ENCODE results near the gene KRT17.
"Not testable (repeated sequence)": the region's sequence is repeated elsewhere in the genome, so short reads cannot be mapped to it uniquely, and the experiment has no call there.

KRT17 gene

DNA sequence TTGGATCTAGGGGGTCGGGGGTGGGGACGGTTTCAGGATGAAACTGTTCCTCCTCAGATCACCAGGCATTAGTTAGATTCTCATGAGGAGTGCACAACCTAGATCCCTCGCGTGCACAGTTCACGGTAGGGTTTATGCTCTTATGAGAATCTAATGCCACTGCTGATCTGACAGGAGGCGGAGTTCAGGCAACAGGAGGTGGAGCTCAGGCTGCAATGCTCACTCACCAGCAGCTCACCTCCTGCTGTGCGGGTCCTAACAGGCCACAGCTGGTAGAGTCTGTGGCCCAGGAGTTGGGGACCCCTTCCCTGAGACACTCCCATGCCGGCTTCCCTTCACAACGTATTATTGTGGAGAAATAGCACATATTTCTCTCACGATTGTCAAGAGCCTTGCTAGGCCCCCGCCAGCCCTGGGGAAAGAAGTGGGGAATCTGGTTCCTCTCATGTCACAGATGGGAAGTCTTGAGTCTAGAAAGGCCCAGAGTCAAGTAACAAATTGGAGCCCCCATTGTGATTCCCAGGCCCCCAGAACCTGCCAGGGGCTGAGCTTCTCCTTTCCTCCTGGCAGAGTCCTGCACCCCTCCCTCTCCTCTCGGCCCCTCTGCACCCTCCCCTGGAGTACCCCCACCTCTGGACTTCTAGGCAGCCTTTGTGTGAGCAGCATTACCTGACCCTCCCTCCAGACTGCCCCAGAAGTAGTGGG, 31.6 kb downstream of the KRT17 start:
- DNase-seq (ENCODE audit: low read depth) = no peak

DNA sequence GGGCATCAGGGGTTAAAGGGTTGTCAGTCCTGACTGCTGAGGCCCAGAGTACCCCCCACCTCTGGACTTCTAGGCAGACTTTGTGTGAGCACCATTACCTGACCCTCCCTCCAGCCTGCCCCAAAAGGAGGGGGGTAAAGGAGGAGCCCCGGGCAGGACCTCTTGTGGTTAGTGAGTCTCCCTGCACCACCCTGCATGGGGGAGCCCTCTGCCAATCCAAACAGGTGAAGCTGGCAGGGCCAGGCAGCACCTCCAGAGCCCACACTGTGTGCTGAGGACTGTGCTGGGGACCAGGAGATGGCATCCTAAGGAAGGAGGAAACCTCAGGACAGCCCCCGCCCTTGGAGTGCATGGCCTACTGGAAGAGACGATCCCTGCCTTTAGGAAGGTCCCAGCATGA, 35.1 kb downstream of the KRT17 start:
- no peak for DNase-seq (ENCODE audit: low read depth)

DNA sequence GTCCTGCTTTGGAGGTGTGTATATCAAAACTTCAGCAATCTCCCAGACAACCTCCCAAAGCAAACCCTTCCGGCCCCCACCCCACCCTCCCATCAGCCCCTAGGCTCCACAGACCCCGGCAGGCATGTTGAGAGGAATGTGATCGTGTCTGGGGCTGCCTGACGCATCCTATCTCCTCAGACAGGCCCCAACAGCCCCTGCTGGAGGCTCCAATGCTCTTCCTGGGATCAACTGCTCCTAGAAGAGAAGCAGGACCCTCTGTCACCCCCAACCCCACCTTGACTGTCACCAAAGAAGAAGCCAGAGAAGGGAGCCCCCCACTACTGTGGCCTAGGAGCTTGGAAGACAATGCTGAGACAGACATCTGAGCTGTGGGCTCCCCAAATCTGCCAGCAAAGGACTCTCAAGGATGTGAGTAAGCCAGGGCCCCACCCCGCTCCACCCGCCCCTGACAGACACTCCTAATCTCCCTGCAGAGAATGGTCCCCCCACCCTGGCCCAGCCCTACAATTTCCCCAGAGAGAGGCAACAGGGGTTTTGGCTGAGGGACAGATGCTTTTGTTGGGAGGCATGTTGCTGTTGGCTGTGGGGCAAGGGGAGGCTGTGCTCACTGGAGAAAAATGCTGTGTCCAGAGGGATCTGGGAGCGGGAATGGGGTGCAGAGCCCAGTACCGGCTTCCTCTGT, 36.1 kb downstream of the KRT17 start:
- no peak for DNase-seq (ENCODE audit: low read depth)

DNA sequence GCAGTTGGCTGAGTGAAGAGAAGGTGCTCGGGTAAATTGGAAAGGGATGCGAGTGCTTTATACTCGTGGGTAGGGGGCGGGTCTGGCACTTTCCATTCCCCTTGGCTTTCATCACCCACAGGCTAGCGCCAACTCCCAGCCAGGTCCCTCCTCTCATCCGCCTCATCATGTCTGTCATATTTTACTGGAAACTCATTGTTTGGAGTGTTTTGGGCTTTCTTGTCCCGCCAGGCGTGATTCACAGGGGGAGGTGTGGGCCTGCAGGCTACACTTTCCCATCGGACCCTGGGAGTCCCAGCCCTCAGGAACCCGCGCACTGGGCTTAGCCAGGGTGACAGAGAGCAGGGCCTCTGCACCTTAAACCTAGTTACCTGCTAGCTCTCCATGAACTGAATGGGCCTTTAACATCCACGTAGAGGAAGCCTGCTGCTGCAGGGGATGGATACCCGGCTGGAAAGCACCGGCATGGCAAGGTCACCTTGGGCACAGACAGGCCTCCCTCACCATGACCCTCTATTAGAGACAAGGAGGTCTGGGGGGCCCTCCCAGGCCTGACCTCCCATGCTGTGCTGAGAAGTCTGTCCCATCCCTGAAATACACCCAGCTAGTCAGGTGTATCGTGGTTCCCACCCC, 37.4 kb downstream of the KRT17 start, which contains the start of gene KRT14:
Gene KRT14 (minus strand): TSS at position 33 of the 633 bp plus-strand sequence. CDS start 61 bp downstream, outside the sequence.
- DNase-seq (ENCODE audit: low read depth) = no peak

DNA sequence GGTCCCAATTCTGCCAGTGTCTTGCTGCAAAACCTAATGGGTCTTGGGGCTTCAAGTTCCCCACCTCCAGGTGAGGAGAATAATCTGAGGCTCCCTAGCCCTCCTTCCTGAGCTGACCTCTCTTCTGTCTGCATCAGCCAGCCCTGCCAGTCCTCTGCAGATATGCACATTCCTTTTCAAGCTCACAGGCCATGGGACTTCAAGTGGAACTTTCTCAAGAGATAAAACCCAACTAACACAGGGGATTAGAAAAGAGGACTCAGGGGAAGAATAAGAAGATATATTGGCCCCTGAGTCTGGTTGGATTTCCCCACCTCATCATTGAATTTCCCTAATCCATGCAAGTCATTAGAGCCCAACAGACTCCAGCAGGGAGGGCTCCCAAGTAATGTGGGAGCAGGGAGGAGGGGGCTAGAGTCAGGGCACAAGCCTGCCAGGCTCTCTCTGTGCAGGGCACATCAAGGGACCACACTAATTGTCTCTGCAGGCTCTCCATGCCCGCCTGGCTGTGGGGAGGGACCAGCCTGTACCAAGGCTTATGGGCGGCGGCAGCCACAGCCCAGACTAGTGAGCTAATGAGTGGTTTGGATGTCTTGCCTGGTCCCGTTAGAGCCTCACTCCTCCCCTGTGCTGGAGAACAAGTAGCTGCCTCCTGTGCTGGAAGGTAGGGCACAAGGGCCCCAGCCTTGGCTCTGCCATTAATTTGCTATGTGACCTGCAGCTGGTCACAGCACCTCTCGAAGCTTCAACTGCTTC, 38.9 kb downstream of the KRT17 start:
- DNase-seq (ENCODE audit: low read depth) = no peak

DNA sequence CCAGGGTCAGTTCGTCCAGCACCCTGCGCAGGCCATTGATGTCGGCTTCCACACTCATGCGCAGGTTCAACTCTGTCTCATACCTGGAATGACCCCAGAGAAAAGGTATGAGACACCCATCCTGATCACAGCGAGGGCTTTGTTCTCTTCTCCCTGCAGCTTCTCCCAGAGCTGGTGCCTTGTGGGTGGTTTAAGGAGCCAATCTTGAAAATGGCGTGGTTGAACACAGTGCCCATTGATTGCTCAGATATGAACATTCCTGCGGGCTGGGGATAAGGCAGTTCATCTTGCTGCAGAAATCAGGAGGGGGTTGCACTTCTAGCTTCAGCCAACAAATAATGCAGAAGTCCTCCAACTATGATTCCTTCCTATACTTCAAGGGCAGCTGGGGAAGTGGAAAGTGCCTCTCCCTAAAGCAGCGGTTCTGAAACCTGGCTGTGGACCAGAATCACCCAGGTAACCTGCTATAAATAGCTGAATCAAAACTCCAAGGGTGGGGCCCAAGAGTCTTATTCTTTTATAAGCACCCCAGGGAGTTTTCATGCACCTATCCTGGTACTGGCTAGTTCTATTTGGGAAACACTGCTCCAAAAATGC, 39.9 kb downstream of the KRT17 start:
- DNase-seq (ENCODE audit: low read depth) = not testable (repeated sequence)

DNA sequence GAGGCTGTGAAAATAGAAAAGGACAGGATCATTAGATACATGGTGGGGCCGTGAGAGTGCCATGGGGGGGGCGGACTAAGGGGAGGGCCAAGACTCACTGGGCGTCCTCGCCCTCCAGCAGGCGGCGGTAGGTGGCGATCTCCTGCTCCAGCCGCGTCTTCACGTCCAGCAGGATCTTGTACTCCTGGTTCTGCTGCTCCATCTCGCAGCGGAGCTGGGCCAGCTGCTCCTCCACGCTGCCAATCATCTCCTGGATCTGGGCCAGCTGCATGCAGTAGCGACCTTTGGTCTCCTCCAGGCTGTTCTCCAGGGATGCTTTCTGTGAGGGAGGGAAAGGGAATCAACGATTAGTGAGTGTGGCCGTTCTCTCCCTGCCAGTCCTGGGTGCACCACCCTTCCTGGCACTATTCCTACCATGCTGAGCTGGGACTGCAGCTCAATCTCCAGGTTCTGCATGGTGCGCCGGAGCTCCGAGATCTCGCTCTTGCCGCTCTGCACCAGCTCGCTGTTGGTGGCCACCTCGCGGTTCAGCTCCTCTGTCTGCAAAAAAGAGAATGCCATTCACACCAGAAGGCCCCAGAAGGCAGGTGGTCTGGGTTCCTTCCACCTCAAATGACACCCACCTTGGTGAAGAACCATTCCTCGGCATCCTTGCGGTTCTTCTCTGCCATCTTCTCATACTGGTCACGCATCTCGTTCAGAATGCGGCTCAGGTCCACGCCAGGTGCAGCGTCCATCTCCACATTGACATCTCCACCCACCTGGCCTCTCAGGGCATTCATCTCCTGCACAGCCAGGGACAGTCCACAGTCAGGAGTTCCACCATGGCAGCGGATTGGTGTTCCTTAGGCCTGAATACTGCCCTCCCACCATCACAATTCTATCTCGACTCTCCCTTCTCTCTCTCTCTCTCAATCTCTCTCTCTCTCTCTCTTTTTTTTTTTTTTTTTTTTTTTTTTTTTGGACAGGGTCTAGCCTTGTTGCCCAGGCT, 40.9 kb downstream of the KRT17 start:
- DNase-seq (ENCODE audit: low read depth) = no peak

DNA sequence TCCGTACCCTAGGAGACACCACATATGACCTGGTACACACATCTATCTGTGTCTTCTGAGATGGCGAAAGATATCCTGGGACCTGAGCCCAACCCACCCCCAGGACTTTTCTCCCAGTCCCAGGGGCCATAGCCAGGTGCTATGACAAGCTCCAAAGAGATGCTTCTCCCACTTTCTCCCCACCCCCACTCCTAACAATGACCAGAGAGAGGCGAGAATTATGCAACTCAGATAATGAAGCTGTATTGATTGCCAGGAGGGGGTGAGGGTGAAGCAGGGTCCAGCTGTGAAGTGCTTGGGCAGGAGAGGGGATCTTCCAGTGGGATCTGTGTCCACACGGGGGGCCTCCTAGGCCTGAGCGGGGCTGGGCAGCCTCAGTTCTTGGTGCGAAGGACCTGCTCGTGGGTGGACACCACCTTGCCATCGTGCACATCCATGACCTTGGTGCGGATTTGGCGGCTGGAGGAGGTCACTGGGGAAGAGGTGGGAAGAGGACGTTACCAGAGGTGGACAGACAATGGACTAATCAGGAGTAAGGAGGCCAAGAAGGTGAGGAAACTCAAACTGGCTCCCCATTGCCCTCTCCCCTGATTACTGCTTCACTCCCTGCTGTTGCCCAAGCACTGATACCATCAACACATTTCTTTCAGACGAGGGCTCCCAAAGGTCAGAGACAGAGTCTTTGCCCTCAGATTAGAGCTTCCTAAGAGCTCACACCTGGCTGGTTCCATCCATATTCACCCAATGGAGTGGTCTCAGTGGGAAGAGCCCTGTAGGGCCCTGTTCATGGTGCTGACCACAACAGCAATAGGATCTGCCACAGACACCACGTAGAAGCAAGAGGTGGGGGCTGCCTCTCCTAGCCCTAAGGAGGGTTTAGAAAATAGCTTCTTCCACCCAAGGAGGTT, 42.1 kb downstream of the KRT17 start:
- DNase-seq (ENCODE audit: low read depth) = not testable (repeated sequence)

DNA sequence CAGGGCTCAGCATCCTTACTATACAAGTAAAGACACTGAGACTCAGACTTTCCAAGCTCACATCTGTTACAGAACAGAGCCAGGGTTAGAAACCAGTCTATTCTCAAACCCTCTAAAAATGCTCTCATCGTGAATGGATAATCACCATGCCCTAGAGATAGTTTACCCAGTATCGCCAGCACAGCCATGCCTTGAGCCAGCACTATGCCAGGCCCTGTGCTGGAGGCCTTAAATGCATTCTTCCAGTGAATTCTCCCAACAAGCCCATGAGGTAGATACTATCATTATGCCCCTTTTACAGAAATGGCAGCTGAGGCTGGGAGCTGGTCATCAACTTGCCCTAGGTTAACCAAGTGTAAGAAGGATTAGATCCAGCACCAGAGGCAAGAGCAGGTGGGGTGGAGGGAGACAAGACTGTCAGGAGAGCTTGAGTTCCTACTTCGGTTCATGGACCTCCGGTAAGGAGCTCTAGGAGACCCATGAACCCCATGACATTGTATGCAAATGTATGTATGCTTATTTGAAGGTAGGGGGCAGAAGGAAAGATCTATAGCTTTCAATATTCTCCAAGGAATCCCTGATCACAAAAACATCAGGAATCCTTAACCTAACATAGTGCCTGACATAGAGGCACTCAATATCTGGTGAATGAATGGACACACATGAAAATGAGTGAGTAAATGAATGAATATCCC, 42.9 kb downstream of the KRT17 start:
- DNase-seq (ENCODE audit: low read depth) = no peak

DNA sequence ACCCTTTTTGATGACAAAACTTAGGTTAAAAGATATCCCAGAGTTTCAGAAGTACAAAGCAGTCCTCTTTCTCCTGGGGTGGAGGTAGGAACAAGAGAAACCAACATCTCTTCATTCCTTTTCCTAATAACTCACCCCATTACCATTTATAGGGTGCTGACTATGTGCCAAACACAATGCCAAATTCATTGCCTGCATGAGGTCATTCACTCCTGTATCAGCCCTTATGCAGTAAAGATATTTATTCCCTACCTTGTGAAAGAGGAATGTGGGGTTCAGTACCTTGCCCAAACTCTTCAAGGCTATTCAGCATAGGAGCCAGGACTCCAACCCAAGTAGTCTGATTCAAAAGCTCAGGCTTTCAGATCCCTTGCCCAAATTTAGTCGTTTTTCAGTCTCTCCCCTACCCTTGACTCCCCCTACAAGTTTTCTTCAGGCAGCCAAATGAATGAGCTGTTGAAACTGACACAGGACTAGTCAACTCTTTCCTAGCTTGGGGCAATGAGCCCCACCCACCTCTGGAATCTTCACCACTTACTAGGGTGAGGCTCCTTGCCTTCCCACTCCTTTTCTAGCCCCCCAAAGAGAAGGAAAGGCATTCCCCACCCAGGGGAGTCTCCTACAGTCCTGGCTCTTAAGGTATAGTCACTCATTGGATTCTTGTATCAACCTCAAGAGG, 43.5 kb downstream of the KRT17 start:
- DNase-seq (ENCODE audit: low read depth) = no peak

DNA sequence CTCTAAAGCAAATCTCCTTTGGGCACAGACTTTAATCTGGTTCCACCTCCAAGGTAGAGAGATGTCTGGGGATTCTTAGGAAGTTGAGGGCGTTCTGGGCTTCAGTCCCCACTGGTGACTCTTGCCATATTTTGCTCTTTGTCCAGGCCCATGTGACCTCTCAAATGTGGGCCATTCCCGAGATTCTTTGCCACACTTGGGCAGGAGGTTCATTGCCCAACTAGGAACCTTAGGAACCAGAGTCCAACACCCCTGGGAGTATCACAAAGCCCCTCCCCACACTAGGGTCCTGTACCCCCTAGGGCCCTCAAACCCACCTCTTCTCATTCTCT, 44.2 kb downstream of the KRT17 start:
- no peak for DNase-seq (ENCODE audit: low read depth)

DNA sequence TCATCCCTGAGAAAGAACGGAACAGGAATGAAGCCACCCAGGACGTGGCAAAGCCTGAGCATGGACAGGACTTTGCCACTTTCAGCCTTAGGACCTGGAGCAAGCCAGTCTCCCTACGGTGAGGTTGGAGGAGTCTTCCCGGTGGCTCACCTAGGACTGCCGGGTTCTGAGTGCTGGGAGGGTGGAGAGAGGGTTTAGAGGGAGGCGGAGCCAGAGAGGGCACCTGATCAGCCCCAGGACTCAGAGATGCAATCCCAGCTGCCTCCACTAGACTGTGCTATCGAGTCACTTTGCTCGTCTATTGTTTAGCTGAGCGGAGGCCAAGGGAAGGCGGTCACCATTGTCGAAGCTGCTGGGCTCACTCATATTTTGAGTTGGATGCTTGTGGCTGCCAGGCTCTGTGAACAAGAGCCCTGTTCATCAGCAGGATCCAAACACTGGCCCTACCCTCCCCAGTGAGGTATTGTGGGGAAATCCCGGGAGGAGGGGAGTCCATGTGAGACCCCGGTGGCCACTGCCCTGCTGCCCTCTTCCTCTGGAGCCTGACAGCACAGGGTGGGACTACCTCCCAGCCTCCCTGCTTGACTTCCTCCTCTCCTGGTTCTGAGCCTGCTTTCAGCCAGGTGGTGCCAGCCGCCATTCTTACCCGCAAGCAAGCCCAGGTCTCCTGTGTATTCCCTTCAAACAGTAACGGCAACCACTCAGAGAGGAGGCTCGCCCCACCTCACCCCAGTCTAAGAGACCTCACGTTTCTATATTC, 44.7 kb downstream of the KRT17 start:
- DNase-seq (ENCODE audit: low read depth) = peak; percentile 30

DNA sequence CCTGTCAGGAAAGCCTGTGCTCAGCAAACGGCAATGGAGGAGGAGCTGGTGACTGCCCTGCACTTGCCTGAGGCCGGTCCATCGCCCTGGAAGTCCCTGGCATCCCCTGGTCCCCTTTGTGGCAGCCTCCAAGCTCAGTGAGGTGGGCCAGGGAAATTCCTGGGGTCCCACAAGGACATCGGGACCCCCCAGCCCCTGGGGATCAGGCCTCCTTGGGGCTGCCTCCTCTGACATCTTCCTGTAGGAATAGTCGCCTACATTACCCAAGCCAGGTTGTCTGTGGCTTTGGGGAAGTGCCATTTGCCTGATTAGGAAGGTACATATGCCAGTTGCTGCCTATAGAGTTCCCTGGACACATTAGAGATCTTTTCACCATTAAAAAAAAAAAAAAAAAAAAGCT, 45.4 kb downstream of the KRT17 start:
- no peak for DNase-seq (ENCODE audit: low read depth)

DNA sequence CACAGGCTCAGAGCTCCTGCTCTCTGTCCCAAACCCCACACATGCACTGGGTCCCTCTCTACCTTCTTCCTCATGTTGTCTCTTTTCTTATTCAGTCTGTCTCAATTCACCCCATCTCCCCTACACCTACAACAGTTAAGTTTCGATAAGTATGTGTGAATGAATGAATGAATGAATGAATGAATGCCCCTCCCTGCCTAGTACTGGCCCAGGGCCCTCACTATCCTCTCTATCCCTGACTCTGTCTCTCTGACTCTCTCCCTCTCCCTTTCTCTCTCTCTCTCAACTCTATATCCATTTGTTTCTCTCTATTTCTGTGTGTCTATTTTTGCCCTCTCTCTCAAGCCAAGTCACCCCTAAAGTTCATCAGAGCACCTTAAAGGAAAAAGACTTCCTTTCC, 45.8 kb downstream of the KRT17 start:
- DNase-seq (ENCODE audit: low read depth) = no peak

DNA sequence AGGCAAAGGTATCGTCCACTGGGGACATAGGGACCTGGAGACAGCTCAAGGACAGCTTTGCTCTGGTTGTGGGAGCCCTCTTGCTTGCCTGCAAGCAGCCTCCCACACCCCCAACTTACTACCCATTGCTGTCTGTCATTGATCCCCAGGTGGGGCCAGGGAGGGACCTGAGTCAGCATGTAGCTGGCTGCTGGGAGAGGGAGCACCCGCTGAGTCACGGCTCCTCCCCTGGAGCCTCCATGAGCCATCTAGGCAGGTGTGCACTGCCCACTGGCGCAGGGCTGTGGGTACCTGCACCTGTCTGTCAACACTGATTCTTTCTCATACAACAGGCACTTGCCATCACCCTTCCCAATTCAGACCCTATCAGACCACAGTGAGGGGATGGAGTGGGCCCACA, 47.6 kb downstream of the KRT17 start:
- DNase-seq (ENCODE audit: low read depth) = not testable (repeated sequence)

DNA sequence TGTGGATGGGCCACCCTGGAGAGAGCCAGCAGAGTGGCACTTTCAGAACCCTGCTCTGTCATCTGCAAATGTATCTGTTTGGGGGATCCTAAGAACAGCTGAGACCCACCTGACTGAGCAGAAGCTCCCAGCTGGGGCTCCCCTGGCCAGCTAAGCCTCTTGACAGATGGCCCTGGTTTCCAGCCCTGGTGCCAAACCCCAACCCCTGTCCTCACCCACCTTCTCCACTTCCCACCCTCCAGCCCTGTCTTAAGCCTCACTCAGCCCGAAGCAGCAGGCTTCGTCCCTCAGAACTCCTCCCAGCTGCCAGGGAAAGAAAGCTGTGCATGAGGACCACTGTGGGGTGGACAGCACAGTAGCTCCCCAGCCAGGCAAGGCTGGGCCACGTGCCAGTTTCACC, 49.0 kb downstream of the KRT17 start:
- DNase-seq (ENCODE audit: low read depth) = no peak

DNA sequence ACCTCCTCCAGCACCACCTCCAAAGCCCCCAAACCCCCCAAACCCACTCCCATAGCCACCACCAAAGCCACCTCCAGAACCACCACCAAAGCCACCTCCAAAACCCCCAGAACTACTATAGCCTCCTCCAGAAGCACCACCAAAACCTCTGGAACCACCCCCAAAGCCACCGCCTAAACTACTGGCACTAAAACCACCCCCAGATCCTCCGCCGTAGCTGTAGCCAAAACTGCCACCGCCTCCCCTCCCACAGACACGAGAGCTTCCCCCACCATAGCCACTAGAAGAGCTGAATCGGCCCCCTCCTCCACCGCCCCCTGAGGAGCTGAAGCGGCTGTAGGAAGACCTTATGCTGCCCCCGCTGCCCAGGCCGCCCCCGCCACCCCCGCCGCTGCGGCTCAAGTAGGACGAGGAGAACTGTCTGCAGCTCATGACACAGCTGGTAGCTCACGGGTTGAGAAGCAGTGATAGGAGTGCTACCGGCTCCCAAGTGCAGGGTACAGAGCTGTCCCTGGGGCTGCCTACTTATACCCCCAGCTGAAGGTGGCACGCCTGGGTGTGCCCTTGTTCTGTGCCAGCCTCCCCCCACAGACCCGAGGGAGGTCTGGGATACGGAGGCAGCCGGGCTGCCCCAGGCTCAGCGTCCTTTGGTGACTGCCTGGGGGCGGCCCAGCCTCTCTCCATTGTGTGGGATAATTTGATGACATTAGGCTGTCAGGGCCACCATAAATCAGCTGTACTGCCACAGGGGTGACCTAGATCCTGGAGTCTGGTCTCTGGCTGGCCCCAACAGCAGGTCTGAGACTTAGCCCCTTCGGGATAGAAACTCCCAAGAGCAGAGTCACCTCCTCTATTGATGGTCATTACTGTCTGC, 52.6 kb downstream of the KRT17 start, which contains the start of gene KRT9:
Gene KRT9 (minus strand): TSS at position 499 of the 874 bp plus-strand sequence. CDS start 67 bp downstream, at position 432.
- no peak for DNase-seq (ENCODE audit: low read depth)

Measured in activated T-helper 9 cell treated with anti-CD3 and anti-CD28 coated beads, Interleukin-2, amount 50 U/mL, for 16 hours (primary cell).